Activated effector memory CD4-positive, alpha-beta T cell treated with anti-CD3 and anti-CD28 coated beads, Interleukin-2, amount 50 U/mL, for 16 hours (primary cell): ENCODE data around the gene C1orf35.

ENCODE experiments used
- DNase-seq: peaks from one replicate; pipeline ENCODE4 v3.0.0-alpha.2; 2020

C1orf35 gene

GRCh38 chr1:228077565-228078330 is 25.4 kb downstream of the C1orf35 start:
- peak; percentile 58 for DNase-seq

- DNase-seq = peak; percentile 62
Measured at GRCh38 chr1:228076796-228077430, 26.2 kb downstream of the C1orf35 start.

- DNase-seq = peak; percentile 51
Measured at GRCh38 chr1:228075801-228076271, 27.3 kb downstream of the C1orf35 start.

GRCh38 chr1:228074954-228075730 is 28.0 kb downstream of the C1orf35 start:
- DNase-seq = peak; percentile 54

DNA sequence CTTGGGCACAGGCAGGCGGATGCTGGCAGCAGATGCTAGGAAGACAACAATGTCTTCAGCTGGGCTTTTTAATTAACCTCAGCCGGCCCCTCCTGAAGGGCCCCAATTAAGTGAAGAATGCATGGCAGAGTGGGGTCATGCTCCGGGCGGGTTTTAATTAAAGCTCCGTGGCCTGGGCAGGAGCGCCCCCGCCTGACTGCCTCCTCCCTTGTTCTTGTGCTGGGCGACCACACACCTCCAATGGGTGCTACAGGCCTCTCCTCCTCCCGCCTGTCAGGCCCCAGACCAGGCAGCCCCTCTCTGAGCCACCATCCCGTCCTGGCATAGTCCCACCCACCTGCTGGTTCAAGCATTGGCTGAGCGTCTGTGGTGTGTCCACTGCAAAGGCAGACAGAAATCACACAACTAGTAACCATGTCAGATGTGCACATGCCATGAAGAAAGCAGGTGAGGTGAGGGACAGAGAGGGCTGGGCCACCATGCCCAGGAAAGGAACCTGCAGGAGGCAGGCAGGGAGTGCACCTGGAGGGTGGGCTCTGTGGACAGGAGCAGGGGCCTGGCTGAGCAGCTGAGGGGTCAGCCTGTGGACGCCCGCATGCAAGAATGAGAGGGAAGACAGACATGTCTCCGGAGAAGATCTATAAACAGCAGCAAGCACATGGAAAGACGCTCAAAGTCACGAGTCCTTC is 29.1 kb downstream of the C1orf35 start:
- DNase-seq = peak; percentile 64

- DNase-seq = peak; percentile 59
Measured at GRCh38 chr1:228073061-228073856, 29.9 kb downstream of the C1orf35 start.

GRCh38 chr1:228072658-228073043 is 30.5 kb downstream of the C1orf35 start:
- DNase-seq = peak; percentile 47

GRCh38 chr1:228071839-228072657 is 31.1 kb downstream of the C1orf35 start:
- peak; percentile 34 for DNase-seq

- DNase-seq = no peak
Measured at GRCh38 chr1:228070851-228071250, 32.3 kb downstream of the C1orf35 start.

DNA sequence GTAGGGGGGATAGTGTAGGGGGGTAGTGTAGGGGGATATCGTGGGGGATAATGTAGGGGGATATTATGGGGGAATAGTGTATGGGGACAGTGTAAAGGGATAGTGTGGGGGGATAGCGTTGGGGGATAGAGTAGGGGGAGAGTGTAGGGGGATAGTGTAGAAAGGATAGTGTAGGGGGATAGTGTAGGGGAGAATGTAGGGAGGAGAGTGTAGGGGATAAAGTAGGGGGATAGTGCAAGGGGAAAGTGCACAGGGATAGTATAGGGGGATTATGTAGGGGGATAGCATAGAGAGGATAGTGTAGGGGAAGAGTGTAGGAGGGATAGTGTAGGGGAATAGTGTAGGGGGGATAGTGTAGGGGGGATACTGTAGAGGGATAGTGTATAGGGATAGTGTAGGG is 33.0 kb downstream of the C1orf35 start:
- DNase-seq = no peak

- DNase-seq = no peak
Measured at GRCh38 chr1:228068359-228068758, 34.8 kb downstream of the C1orf35 start.

- peak; percentile 52 for DNase-seq
Measured at GRCh38 chr1:228066891-228067654, 36.1 kb downstream of the C1orf35 start.

DNA sequence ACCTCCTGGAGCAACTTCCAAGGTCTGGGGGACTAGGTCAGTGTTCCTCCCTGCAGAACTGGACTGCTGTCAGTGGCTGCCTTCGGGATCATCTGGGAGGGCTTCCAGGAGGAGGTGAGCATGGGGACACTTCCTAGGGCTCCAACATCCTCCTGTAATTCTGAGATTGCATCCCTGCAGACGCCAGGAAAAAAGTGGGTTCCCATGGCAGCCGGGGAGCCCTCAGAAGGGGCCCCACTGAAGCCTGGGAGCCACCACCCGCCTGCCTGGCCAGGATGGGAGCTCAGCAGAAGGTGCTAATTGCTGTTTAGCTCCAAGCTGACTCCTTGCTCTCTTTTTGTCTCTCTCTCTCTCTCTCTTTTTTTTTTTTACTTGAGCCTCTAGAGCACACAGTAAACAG is 36.7 kb downstream of the C1orf35 start:
- peak; percentile 24 for DNase-seq

- DNase-seq = peak; percentile 47
Measured at GRCh38 chr1:228065543-228066347, 37.4 kb downstream of the C1orf35 start.

GRCh38 chr1:228064741-228065542 is 38.2 kb downstream of the C1orf35 start:
- DNase-seq = peak; percentile 59

DNA sequence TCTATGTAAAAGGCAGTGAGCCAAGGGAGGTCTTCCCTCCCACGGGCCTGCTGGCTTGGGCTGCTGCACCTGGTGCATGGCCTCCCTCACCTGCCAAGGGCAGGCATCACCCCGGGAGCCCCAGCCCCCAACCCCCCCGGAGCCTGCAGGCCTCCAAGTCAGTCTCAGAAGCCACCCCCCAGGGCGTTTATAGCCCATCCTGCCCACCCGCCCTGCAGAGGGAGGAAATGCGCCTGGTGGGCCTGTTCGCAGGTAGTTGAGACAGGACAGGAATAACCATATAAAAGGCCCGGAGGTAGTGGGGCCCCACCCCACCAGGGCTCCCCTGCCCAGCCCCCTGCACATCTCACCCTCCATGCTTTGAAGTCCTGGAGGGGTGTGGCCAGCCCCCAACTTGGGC is 38.8 kb downstream of the C1orf35 start:
- DNase-seq = no peak

GRCh38 chr1:228063251-228064191 is 39.6 kb downstream of the C1orf35 start:
- DNase-seq = peak; percentile 60
